Measurements from ENCODE around the gene AFF2.
"Not testable (repeated sequence)": the region's sequence is repeated elsewhere in the genome, so short reads cannot be mapped to it uniquely, and the experiment has no call there.

The AFF2 gene

DNA sequence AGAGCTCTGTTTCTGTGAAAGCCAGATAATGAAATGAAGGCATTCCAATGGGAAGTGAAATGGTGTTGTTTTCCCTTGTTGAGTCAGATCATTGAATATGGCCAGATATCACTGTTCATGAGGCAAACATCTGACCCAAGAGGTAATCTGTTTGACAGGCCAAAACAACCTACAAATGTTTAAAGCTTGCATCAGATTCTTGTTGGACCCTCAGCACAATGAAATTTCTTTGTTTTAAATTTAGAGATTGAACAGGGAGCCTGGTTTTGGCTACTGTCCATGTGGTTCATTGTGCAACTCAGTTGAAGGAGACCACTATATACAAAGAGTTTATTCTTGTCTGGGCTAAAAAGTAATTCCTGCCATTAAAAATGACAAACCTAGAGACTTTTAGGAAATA lies 159.1 kb downstream of the AFF2 start:
- TF ChIP-seq, protein P1, sequence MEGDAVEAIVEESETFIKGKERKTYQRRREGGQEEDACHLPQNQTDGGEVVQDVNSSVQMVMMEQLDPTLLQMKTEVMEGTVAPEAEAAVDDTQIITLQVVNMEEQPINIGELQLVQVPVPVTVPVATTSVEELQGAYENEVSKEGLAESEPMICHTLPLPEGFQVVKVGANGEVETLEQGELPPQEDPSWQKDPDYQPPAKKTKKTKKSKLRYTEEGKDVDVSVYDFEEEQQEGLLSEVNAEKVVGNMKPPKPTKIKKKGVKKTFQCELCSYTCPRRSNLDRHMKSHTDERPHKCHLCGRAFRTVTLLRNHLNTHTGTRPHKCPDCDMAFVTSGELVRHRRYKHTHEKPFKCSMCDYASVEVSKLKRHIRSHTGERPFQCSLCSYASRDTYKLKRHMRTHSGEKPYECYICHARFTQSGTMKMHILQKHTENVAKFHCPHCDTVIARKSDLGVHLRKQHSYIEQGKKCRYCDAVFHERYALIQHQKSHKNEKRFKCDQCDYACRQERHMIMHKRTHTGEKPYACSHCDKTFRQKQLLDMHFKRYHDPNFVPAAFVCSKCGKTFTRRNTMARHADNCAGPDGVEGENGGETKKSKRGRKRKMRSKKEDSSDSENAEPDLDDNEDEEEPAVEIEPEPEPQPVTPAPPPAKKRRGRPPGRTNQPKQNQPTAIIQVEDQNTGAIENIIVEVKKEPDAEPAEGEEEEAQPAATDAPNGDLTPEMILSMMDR (IDR thresholded peaks at IDR 0.05; ENCODE audit: low read depth, low read length): no peak
- no peak for DNase-seq (ENCODE audit: extremely low read depth, low read depth)

DNA sequence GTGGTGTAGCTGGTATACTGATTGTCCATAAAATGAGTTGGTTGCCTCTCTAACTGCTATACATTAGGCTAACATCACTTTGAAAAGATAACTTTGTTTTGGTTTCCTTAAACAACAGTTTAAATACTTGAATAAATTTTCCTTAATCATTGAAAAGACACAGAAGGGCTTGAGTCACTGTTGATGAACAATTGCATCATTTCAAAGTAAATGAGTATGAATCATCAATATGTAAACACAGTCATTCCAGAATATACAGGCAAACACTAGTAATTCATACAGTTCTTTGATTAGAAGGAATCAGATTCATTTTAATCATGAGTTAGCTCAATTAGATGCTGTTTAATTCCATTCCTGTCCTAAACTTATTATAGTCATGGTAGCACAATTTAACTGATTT lies 160.6 kb downstream of the AFF2 start:
- no peak for DNase-seq (ENCODE audit: extremely low read depth, low read depth)
- TF ChIP-seq, protein P1 (IDR thresholded peaks at IDR 0.05; ENCODE audit: low read depth, low read length): no peak

DNA sequence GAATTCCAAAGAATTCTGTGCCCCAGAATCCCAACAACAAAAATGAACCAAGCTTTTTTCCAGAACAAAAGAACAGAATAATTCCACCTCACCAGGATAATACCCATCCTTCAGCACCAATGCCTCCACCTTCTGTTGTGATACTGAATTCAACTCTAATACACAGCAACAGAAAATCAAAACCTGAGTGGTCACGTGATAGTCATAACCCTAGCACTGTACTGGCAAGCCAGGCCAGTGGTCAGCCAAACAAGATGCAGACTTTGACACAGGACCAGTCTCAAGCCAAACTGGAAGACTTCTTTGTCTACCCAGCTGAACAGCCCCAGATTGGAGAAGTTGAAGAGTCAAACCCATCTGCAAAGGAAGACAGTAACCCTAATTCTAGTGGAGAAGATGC lies 161.6 kb downstream of the AFF2 start:
- TF ChIP-seq, protein P1 (IDR thresholded peaks at IDR 0.05; ENCODE audit: low read depth, low read length): no peak
- no peak for DNase-seq (ENCODE audit: extremely low read depth, low read depth)

DNA sequence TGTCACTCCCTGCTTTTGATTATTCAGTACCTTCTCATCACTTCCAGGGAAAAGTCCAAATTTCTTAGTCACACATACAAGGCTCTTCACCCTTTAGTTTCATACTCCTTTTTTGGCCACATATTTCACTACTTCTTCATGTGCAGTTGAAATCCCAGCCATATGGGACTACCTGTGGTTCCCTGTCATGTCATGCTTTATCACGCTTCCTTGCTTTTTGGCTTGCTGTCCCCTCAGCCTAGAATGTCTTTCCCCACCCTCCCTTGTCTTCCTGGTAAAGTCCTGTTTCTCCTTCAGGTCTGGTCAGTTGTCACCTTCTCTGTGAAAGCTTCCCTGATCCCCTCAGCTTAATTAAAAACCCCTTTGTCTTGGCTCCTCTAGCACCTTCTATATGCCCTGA lies 163.8 kb downstream of the AFF2 start:
- no peak for DNase-seq (ENCODE audit: extremely low read depth, low read depth)
- TF ChIP-seq, protein P1 (IDR thresholded peaks at IDR 0.05; ENCODE audit: low read depth, low read length): no peak

DNA sequence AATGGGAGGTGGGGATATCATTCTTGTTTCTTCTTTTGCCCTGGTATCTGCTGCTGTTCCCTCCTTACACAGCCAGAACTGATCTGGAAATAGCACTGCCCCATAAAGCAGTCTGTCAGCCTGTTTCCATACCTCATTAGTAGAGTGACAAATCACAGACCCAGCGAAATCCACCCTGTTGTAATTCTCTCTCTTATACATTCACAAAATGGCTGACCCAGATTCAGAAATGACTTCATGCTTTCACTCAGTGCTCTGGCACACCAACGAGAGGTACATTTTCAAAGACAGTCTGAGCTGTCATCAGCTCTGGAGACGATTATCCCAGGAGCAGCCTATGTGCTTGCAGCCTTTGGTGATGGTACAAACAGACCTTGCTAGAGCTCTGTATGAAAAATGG lies 164.6 kb downstream of the AFF2 start:
- TF ChIP-seq, protein P1 (IDR thresholded peaks at IDR 0.05; ENCODE audit: low read depth, low read length): no peak
- DNase-seq (ENCODE audit: extremely low read depth, low read depth): no peak

DNA sequence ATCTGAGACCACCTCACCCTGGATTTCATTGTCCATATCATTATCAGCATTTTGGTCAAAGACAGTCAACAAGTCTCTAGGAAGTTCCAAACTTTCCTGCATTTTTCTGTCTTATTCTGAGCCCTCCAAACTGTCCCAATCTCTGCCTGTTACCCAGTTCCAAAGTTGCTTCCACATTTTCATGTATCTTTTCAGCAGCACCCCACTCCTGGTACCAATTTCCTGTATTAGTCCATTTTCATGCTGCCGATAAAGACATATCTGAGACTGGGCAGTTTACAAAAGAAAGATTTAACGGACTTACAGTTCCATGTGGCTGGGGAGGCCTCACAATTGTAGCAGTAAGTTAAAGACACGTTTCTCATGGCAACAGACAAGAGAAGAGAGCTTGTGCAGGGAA lies 168.8 kb downstream of the AFF2 start:
- not testable (repeated sequence) for DNase-seq (ENCODE audit: extremely low read depth, low read depth)

DNA sequence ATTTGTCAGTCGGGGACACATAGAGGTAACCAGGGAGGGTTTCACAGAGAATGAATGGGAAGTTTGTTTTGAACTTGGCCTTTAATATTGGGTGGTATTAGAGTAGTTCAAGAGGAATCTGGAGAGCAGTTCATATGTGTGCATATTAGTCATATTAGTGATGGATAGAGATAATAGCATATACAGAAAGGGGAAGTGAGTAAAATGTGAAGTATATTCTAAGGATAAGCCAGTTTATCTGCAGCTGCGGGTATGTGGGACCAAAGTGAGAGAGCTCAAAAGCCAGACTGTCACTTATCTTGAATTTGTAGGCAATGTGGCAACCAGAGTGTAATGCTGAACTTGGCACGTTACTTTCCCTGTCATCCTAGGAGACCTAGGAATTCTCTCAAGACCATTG lies 169.9 kb downstream of the AFF2 start:
- no peak for DNase-seq (ENCODE audit: extremely low read depth, low read depth)
- TF ChIP-seq, protein P1 (IDR thresholded peaks at IDR 0.05; ENCODE audit: low read depth, low read length): no peak

DNA sequence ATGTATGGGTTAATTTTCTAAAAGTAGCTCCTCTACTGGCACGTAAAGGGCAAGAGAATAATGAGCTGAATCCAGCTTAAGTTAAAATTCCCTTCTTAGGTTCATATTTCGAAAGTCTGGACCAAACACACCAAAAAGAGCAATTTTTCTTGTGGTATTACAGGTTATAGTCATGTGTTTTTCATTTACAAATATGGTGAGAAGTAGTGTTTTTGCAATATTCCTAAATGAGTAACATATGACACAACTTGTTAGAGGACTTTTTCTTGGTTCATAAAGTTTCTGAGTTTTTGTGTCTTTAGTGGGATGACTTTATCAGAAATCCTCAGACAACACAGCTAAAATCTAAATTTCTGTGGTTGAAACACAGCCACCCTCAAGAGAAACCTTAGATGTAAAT lies 172.1 kb downstream of the AFF2 start:
- TF ChIP-seq, protein P1 (IDR thresholded peaks at IDR 0.05; ENCODE audit: low read depth, low read length): no peak
- DNase-seq (ENCODE audit: extremely low read depth, low read depth): no peak

All from AG09319 (cell line).